ENCODE results near the gene CYP4F12. TPM values are rescaled to one million over a fixed set of nuclear protein-coding genes. Genes with fewer than 3 reads are reported as not detected.
"Not testable (repeated sequence)": the region's sequence is repeated elsewhere in the genome, so short reads cannot be mapped to it uniquely, and the experiment has no call there.

Gene CYP4F12
- total RNA-seq, 1 experiment from 2014 or later = 3.8 TPM

- BruUV-seq (replicated peaks) = no TSS peak
- peaks cover 4% of the 10 kb centered on the region for H3K27me3 Mint-ChIP-seq (ENCODE audit: unreplicated experiment)
- TF ChIP-seq CTCF (IDR thresholded peaks at IDR 0.05; ENCODE audit: unreplicated experiment) = no peak
- H3K4me1 Mint-ChIP-seq (ENCODE audit: low read depth, unreplicated experiment) = peaks cover 23% of the 10 kb centered on the region
- no peak for DNase-seq
- intact Hi-C loops (cut with micrococcal nuclease; ENCODE audit: unreplicated experiment) = no loop called here
- no peaks in the 10 kb centered on the region for H3K36me3 Mint-ChIP-seq (ENCODE audit: insufficient read depth, unreplicated experiment)
- H3K9me3 Mint-ChIP-seq (ENCODE audit: low read depth, unreplicated experiment) = peaks cover 4% of the 10 kb centered on the region
- H3K27ac Mint-ChIP-seq (ENCODE audit: unreplicated experiment) = no peak overlapping the region
- no peak overlapping the region for H3K4me3 Mint-ChIP-seq (ENCODE audit: low read depth, unreplicated experiment)
- CTCF ChIA-PET = no interaction called here
These were observed 852 bp upstream of the CYP4F12 start for GRCh38 chr19:15671891-15672579.

GRCh38 chr19:15673176-15673654, 328 bp downstream of the CYP4F12 start:
- Mint-ChIP-seq H3K27ac (ENCODE audit: unreplicated experiment) (peak overlapping the region; percentile 60), H3K27me3 (ENCODE audit: unreplicated experiment) (peaks cover 16% of the 10 kb centered on the region), H3K9me3 (ENCODE audit: low read depth, unreplicated experiment) (peaks cover 10% of the 10 kb centered on the region), H3K4me1 (ENCODE audit: low read depth, unreplicated experiment) (peaks cover 23% of the 10 kb centered on the region), H3K36me3 (ENCODE audit: insufficient read depth, unreplicated experiment) (no peaks in the 10 kb centered on the region), H3K4me3 (ENCODE audit: low read depth, unreplicated experiment) (peak overlapping the region; percentile 44)
- DNase-seq = peak; percentile 2
- intact Hi-C loops (cut with micrococcal nuclease; ENCODE audit: unreplicated experiment) = no loop called here
- no peak for TF ChIP-seq CTCF (IDR thresholded peaks at IDR 0.05; ENCODE audit: unreplicated experiment)
- no TSS peak for BruUV-seq (replicated peaks)
- CTCF ChIA-PET = no interaction called here

- Mint-ChIP-seq H3K27ac (ENCODE audit: unreplicated experiment) (no peak overlapping the region), H3K4me1 (ENCODE audit: low read depth, unreplicated experiment) (peaks cover 23% of the 10 kb centered on the region), H3K36me3 (ENCODE audit: insufficient read depth, unreplicated experiment) (no peaks in the 10 kb centered on the region), H3K4me3 (ENCODE audit: low read depth, unreplicated experiment) (no peak overlapping the region), H3K27me3 (ENCODE audit: unreplicated experiment) (peaks cover 19% of the 10 kb centered on the region), H3K9me3 (ENCODE audit: low read depth, unreplicated experiment) (peaks cover 10% of the 10 kb centered on the region)
- DNase-seq = no peak
- no peak for TF ChIP-seq CTCF (IDR thresholded peaks at IDR 0.05; ENCODE audit: unreplicated experiment)
- intact Hi-C loops (cut with micrococcal nuclease; ENCODE audit: unreplicated experiment) = no loop called here
- CTCF ChIA-PET = interaction anchor here (0.7 kb wide), 1 partner anchor 9 kb away, joined by 3 read pairs; no protein-coding TSS in a partner anchor
- no TSS peak for BruUV-seq (replicated peaks)
These were observed 2.7 kb downstream of the CYP4F12 start for GRCh38 chr19:15675560-15675959.

- Mint-ChIP-seq H3K27me3 (ENCODE audit: unreplicated experiment) (peaks cover 19% of the 10 kb centered on the region), H3K9me3 (ENCODE audit: low read depth, unreplicated experiment) (peaks cover 10% of the 10 kb centered on the region), H3K4me3 (ENCODE audit: low read depth, unreplicated experiment) (no peak overlapping the region), H3K36me3 (ENCODE audit: insufficient read depth, unreplicated experiment) (no peaks in the 10 kb centered on the region), H3K4me1 (ENCODE audit: low read depth, unreplicated experiment) (peaks cover 8% of the 10 kb centered on the region), H3K27ac (ENCODE audit: unreplicated experiment) (no peak overlapping the region)
- BruUV-seq (replicated peaks) = no TSS peak
- DNase-seq = no peak
- intact Hi-C loops (cut with micrococcal nuclease; ENCODE audit: unreplicated experiment) = no loop called here
- CTCF ChIA-PET = no interaction called here
- no peak for TF ChIP-seq CTCF (IDR thresholded peaks at IDR 0.05; ENCODE audit: unreplicated experiment)
These were observed 6.2 kb downstream of the CYP4F12 start for GRCh38 chr19:15679089-15679488.

- BruUV-seq (replicated peaks); intact Hi-C loops (cut with micrococcal nuclease; ENCODE audit: unreplicated experiment); DNase-seq; H3K27ac Mint-ChIP-seq (ENCODE audit: unreplicated experiment); H3K4me1 Mint-ChIP-seq (ENCODE audit: low read depth, unreplicated experiment); H3K4me3 Mint-ChIP-seq (ENCODE audit: low read depth, unreplicated experiment); H3K36me3 Mint-ChIP-seq (ENCODE audit: insufficient read depth, unreplicated experiment); H3K9me3 Mint-ChIP-seq (ENCODE audit: low read depth, unreplicated experiment); CTCF ChIA-PET: not testable (repeated sequence)
- H3K27me3 Mint-ChIP-seq (ENCODE audit: unreplicated experiment) = peaks cover 19% of the 10 kb centered on the region
These were observed 7.0 kb downstream of the CYP4F12 start for GRCh38 chr19:15679865-15680264.

Measured in Calu3 (cell line).